Measurements from ENCODE around the gene CDC42EP4.

Gene CDC42EP4

DNA sequence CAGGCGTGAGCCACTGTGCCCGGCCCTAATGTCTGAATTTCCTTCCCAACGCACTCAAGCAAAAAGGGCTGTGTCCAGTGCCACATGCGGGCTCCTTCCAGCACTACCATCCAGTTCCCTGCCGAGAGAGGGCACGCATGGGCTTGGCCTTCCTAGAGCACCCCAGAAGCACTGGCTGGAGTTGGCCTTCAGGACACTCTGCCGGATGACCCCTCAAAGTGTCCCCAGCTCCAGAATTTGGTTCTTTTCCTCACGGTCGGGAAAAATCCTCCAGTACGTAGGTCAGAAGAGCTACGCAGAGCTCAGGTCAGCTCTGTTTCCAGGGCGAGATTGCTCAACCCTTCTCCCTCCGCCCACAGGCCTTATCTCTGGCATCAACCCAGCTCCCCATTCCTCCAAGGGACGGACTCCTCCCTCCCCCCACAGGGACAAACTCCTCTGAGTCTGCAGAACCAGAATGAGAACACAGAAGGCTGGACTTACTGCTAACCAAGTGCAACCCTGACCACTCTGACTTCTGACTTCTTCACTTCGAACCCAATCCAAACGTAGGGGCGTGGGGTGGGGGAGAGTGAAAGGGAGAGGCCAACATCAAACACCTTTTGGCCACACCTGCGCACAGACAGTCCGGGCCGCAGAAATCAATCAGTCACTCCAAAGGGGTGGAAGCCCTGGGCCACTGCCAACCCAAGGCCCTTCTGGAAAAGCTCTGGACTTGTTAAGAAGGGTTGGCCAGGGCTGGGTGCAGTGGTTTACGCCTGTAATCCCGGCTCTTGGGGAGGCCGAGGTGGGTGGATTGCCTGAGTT lies 3.6 kb downstream of the CDC42EP4 start:
- no peak overlapping the region for H3K4me2 ChIP-seq
- TF ChIP-seq, protein P1, sequence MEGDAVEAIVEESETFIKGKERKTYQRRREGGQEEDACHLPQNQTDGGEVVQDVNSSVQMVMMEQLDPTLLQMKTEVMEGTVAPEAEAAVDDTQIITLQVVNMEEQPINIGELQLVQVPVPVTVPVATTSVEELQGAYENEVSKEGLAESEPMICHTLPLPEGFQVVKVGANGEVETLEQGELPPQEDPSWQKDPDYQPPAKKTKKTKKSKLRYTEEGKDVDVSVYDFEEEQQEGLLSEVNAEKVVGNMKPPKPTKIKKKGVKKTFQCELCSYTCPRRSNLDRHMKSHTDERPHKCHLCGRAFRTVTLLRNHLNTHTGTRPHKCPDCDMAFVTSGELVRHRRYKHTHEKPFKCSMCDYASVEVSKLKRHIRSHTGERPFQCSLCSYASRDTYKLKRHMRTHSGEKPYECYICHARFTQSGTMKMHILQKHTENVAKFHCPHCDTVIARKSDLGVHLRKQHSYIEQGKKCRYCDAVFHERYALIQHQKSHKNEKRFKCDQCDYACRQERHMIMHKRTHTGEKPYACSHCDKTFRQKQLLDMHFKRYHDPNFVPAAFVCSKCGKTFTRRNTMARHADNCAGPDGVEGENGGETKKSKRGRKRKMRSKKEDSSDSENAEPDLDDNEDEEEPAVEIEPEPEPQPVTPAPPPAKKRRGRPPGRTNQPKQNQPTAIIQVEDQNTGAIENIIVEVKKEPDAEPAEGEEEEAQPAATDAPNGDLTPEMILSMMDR (conservative IDR thresholded peaks at IDR 0.05; ENCODE audit: low read depth, low read length), result no peak
- no peak overlapping the region for H3K4me3 ChIP-seq (IDR thresholded peaks at IDR 0.05; ENCODE audit: insufficient read depth, low read depth, low read length)
- no peak overlapping the region for H2AFZ ChIP-seq (ENCODE audit: low read depth)
- no peak overlapping the region for H3K27ac ChIP-seq
- no peaks in the 10 kb centered on the region; the same call in 1 of the 2 replicates for H3K79me2 ChIP-seq (ENCODE audit: insufficient read depth, low read depth)
- no peaks in the 10 kb centered on the region for H4K20me1 ChIP-seq (ENCODE audit: insufficient read depth)
- no peaks in the 10 kb centered on the region for H3K36me3 ChIP-seq (ENCODE audit: insufficient read depth)
- peaks cover 19% of the 10 kb centered on the region for H3K4me1 ChIP-seq (ENCODE audit: low read depth, poor library complexity, severe bottlenecking)
- no peak overlapping the region for H3K9ac ChIP-seq
- no peaks in the 10 kb centered on the region for H3K27me3 ChIP-seq (ENCODE audit: insufficient read depth, low read depth)

DNA sequence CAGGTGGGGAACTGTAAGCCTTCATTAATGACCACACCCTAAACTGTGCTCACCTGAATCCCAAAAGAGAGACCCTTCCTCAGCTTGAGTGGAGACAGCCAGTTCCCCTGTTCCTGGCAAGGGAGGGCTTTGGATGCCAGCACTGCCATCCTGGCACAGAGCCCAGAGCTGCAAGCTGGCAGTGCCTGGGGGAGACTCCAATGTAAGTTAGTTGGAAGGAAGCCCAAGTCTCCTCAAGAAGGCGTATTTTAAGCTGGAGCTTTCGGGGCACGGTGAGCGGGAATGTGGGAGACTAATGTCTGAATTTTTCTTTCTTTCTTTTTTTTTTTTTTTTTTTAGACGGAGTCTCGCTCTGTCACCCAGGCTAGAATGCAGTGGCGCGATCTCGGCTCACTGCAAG lies 4.7 kb downstream of the CDC42EP4 start:
- Histone ChIP-seq H3K36me3 (ENCODE audit: insufficient read depth) (no peaks in the 10 kb centered on the region), H4K20me1 (ENCODE audit: insufficient read depth) (no peaks in the 10 kb centered on the region), H2AFZ (ENCODE audit: low read depth) (no peak overlapping the region), H3K79me2 (ENCODE audit: insufficient read depth, low read depth) (no peaks in the 10 kb centered on the region; the same call in 1 of the 2 replicates), H3K27me3 (ENCODE audit: insufficient read depth, low read depth) (no peaks in the 10 kb centered on the region), H3K4me3 (IDR thresholded peaks at IDR 0.05; ENCODE audit: insufficient read depth, low read depth, low read length) (no peak overlapping the region), H3K27ac (no peak overlapping the region), H3K4me1 (ENCODE audit: low read depth, poor library complexity, severe bottlenecking) (peaks cover 12% of the 10 kb centered on the region), H3K9ac (no peak overlapping the region), H3K4me2 (no peak overlapping the region)
- TF ChIP-seq, protein P1 (conservative IDR thresholded peaks at IDR 0.05; ENCODE audit: low read depth, low read length), result no peak

DNA sequence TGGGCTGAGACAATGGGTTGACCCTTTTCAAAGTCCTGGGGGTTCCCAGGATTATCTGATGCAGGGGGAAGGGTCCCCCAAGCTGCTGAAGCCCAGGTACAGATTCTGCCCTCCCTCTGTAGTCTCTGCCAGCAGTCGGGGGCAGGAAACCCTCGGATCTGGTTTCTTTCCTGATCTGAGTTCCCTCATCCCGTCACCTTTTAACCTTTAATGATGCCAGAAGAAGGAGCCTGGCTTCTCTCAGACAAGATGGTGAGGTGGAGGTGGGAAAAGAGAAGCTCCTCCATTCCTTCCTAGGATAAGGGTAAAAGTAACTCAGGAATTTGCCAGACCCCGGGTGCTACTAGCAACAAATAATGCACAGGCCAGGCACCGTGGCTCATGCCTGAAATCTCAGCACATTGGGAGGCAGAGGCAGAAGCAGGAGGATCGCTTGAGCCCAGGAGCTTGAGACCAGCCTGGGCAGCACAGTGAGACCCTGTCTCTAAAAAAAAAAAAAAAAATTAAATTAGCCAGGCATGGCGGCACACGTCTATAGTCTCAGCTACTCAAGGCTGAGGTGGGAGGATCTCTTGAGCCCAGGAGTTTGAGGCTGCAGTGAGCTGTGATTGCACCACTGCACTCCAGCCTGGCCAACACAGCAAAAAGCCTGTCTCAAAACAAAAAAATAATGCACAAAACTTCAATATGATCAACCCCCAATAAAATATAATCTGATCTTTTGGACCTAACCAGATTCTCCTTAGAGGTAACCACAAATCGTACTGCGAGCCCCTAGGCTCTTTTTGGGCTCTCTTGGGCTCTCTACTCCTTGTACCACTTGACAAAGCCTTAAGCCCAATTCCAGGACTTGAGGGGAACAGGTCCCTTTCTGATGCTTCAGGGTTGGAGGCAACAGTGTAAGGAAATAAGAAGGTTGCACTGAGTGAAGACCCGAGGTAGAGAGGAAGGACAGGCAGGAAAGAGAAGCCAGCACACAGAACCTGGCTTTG lies 5.7 kb downstream of the CDC42EP4 start:
- Histone ChIP-seq H3K9ac (no peak overlapping the region), H3K36me3 (ENCODE audit: insufficient read depth) (no peaks in the 10 kb centered on the region), H3K4me3 (IDR thresholded peaks at IDR 0.05; ENCODE audit: insufficient read depth, low read depth, low read length) (no peak overlapping the region), H3K27ac (no peak overlapping the region), H4K20me1 (ENCODE audit: insufficient read depth) (no peaks in the 10 kb centered on the region), H2AFZ (ENCODE audit: low read depth) (no peak overlapping the region), H3K4me2 (no peak overlapping the region), H3K79me2 (ENCODE audit: insufficient read depth, low read depth) (no peaks in the 10 kb centered on the region; the same call in 1 of the 2 replicates), H3K4me1 (ENCODE audit: low read depth, poor library complexity, severe bottlenecking) (peaks cover 12% of the 10 kb centered on the region), H3K27me3 (ENCODE audit: insufficient read depth, low read depth) (no peaks in the 10 kb centered on the region)
- TF ChIP-seq, protein P1 (conservative IDR thresholded peaks at IDR 0.05; ENCODE audit: low read depth, low read length), result no peak

DNA sequence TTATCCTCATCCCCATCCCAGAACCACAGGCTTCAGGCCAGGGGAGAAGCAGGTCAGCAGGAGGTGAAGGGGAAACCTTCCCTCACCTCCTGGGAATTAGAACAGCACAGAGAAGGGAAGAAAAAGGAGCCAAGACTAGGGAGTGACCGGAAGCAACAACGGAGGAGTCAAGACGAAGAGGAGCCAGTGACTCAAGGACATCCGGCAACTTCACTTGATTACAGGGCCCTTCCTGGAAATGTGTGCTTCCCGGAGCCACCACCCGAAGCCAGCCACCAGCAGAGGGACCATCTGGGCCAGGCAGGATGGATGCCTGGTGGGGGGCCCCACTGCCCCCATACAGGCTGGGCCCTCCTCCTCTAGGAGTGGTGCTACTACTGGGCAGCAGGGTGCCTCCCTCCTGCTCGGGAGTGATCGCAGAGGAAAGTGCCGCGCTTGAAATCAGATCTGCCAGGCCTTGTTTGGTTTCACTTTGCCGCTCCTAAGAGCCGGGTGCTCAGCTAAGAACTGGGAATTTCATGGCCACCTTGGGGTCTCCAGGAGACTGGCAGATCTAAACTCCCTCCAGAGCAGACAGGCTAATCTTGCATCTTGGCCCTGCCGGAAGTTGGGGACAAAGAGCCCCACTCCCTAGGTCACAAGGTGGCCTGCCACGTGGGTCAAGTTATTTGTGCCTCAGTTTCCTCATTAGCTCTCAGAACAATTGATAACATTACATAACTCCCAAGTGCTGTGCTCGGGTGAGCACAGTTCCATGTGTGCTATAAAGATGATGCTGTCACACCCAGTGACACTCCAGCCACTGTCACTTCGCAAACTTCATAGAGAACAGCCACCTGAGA lies 6.6 kb downstream of the CDC42EP4 start:
- H3K36me3 ChIP-seq (ENCODE audit: insufficient read depth), result no peaks in the 10 kb centered on the region
- H3K27me3 ChIP-seq (ENCODE audit: insufficient read depth, low read depth), result no peaks in the 10 kb centered on the region
- no peak overlapping the region for H3K4me2 ChIP-seq
- H3K4me1 ChIP-seq (ENCODE audit: low read depth, poor library complexity, severe bottlenecking), result peaks cover 10% of the 10 kb centered on the region
- no peak overlapping the region for H3K9ac ChIP-seq
- H3K79me2 ChIP-seq (ENCODE audit: insufficient read depth, low read depth), result no peaks in the 10 kb centered on the region; the same call in 1 of the 2 replicates
- no peak overlapping the region for H3K4me3 ChIP-seq (IDR thresholded peaks at IDR 0.05; ENCODE audit: insufficient read depth, low read depth, low read length)
- TF ChIP-seq, protein P1 (conservative IDR thresholded peaks at IDR 0.05; ENCODE audit: low read depth, low read length), result no peak
- no peak overlapping the region for H3K27ac ChIP-seq
- H4K20me1 ChIP-seq (ENCODE audit: insufficient read depth), result no peaks in the 10 kb centered on the region
- H2AFZ ChIP-seq (ENCODE audit: low read depth), result no peak overlapping the region

Measured in KMS-11 (cell line).